Glomerular visceral epithelial cell (primary cell): ENCODE measurements around the gene CTDP1.
"Not testable (repeated sequence)": the region's sequence is repeated elsewhere in the genome, so short reads cannot be mapped to it uniquely, and the experiment has no call there.

Experiments
- DNase-seq: peaks from one replicate; pipeline ENCODE4 v3.0.0-alpha.2; 2016; ENCODE audit errors: extremely low spot score

Gene CTDP1

GRCh38 chr18:79742076-79742475 lies 62.5 kb downstream of the CTDP1 start:
- no peak for DNase-seq

DNA sequence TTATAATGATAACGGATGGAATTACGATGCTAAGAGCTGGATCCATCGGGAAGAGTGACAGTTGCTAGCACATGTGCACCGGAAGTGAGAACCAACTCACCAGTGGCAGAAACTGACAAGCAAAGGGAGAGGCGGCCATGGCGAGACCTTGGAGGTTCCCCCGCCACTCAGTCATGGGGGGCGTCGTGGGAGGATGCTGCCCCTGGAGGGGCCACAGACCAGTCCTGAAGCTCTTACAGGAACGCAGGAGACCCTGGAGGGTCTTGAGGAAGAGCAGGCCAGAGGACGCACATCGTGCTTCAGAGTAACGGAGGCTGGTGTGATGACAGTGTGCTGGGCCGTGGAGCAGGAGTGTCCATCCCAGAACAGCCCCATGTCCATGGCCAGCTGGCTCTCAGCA lies 65.0 kb downstream of the CTDP1 start:
- DNase-seq = no peak

GRCh38 chr18:79746730-79747129 lies 67.1 kb downstream of the CTDP1 start:
- no peak for DNase-seq

- DNase-seq = no peak
Measured at GRCh38 chr18:79747156-79747845, 67.7 kb downstream of the CTDP1 start.

GRCh38 chr18:79748321-79749180 lies 68.9 kb downstream of the CTDP1 start:
- DNase-seq = no peak

DNA sequence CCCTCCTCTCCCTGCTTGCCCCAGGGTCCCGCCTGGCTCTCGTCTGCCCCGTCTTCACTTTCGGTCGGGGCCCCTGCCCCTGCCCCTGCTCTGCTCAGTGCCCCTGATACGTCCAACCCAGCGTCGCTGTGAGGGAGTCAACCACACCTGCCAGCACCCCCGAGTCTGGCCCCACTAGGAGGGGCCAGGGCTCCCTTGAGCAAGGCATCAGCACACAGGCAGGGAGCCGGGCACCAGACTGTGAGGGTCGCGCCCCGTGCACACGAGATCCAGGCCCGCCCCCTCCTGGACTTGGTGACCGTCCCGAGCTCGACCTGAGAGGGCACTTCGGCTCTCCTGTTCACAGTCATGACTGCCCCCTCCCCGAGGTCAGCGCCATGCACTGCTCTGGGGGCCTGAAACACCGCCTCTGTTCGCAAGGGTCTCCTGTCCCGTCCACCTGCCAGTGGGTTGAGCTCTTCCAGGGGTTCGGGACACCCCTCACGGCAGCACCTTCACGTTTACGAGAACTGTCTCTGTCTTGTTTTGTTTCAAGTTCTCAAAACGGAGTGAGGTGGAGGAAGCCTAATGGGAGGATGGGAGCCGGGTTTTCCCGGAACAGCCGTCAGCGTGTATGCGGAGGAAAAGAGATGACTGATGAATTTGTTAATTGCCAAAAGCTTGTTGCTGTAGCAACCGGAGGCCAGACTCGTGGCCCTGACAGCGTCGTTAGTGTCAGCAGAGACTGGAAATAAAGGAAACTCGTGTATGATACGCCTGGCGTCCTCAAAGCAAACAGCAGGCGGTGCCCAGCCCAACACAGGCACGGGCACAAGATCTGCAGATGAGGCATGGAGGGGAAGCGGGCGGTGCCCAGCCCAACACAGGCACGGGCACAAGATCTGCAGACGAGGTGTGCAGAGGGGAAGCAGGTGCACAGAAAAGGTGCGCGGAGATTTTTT lies 69.9 kb downstream of the CTDP1 start:
- no peak for DNase-seq

GRCh38 chr18:79750980-79751571 lies 71.5 kb downstream of the CTDP1 start:
- peak; percentile 5 for DNase-seq

DNA sequence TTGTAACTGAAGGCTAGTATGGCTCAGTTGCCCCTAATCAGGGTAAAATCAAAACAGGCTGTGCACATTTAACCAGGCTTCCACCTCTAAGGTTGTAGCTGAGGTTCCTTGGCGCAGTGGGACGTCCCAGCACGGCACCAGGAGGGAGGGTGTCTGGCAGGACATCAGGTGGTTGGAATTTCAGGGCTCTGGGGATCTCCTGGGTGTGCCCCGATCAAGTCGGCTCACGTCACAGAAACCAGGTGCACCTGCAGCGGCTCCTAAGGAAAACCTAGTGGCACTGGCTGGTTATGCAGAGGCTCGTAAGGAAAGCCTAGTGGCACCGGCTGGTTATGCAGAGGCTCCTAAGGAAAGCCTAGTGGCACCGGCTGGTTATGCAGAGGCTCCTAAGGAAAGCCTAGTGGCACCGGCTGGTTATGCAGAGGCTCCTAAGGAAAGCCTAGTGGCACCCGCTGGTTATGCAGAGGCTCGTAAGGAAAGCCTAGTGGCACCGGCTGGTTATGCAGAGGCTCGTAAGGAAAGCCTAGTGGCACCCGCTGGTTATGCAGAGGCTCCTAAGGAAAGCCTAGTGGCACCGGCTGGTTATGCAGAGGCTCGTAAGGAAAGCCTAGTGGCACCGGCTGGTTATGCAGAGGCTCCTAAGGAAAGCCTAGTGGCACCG lies 72.4 kb downstream of the CTDP1 start:
- DNase-seq = not testable (repeated sequence)

GRCh38 chr18:79752946-79753345 lies 73.3 kb downstream of the CTDP1 start:
- DNase-seq = not testable (repeated sequence)

GRCh38 chr18:79753391-79753851 lies 73.8 kb downstream of the CTDP1 start:
- DNase-seq = no peak

- DNase-seq = no peak
Measured at GRCh38 chr18:79754022-79754761, 74.6 kb downstream of the CTDP1 start.

- DNase-seq = no peak
Measured at GRCh38 chr18:79754831-79755351, 75.3 kb downstream of the CTDP1 start.

DNA sequence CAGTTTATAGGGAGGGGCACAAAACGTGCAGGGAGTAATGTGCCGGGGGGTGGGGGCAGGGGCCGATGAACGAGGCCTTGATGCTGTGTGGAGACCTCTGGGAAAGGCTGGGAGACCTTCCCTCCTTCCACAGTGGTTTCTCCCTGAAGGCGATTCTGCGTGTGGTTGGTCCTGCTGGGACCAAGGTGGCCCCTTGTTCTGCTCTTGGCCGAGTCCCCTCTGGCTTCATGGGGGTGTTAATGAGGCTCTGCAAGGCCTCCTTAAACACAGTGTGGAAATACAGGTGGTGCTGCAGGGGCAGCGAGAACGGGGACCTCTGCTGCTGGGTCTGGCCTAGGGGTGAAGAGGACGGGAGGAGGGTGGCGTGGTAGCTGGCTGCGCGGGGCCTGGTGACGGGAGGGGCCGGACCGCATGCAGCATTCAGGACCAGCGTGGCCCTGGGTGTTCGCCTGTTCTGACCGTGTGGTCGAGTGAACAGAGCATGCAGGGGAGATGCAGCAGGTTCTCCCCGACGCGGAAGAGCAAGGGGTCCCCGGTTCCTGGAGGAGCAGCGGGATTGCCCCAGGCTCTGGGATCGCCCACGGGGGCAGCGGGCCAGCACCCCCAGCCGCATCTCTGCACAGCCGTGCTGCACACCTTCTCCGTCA lies 76.0 kb downstream of the CTDP1 start:
- DNase-seq = no peak

DNA sequence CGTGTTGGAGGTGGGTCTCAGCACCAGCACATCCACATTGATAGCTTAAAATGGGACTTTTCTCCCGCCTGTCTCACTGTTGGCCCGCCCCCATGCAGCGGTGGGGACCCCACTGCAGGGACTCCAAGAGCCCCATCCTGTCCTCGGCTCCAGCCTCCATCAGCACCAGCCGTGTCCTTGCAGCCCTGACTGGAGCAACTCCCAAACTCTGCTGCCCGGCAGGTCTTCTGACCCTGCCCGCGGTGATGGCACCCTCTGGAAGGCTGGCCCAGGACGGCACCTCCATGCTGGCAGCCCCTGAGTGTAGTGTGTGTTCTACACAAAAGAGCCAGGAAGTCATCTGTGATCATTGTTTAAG lies 76.5 kb downstream of the CTDP1 start:
- DNase-seq = no peak

DNA sequence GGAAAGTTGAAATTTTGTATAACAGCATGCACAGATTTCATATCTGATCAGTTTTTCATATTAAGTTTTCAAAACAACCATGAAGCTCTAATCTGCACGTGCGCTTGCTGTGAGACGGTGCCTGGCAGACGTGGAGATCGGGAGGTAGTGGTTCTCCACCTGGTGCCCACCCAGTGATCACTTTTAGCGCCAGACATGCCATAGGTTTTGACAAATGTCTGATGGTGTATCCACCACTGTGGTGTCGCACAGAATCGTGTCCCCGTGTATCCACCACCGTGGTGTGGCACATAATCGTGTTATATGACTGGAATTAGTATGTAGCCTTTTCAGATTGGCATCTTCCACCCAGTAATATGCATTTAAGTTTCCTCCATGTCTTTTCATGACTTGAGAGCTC lies 77.2 kb downstream of the CTDP1 start:
- no peak for DNase-seq

DNA sequence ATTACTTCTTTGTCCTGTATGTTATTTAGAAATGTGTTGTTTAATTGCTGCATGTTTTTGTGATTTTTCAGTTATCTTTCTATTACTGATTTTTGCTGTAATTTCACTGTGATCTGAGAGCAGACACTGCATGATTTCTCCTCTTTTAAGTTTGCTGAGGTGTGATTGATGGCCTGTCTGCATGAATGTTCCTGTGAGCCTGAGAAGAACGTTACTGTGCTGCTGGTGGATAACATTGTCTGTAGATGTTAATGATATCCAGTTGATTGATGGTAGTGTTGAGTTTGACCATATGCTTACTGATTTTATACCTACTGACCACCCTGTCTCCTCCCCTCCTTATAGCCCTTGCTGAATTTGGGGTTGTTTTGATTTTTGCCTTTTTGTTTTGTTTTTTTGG lies 80.7 kb downstream of the CTDP1 start:
- DNase-seq = no peak

DNA sequence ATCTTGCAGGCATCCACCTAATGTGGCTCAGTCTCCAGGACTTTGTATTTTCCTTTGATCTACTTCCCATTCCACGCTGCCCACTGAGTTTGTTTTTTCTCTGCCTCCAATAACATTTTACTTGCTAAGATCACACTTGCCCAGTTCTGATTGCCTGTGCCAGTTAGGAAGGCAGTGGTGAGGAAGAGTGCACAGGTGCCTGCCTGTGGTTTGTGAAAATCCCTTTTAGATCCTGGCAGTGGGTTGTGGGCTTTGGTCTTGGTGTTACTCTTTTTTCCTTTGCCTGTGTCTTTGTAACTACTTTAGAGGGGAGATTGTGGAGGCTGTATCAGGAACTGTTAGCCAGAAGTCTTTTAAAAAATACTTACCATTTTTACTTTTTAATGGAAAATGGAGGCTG lies 81.3 kb downstream of the CTDP1 start:
- no peak for DNase-seq

- no peak for DNase-seq
Measured at GRCh38 chr18:79763407-79763806, 83.8 kb downstream of the CTDP1 start.

DNA sequence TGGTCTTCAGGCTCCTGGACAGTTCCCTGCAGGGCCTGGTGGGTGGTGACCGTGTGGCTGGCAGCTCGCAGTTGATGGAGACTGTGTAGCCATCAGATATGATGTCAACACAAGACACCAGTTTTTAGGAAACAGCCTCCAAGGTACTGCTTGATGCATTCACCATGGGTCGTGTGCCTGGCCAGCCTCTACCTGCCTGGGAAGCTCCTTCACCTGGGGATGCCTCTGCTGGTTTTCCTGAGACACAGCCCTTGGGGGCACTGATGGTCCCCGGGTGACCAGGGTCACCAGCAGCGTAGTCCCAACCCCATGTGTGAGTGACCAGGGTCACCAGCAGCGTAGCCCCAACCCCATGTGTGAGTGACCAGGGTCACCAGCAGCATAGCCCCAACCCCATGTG lies 84.5 kb downstream of the CTDP1 start:
- no peak for DNase-seq
